ENCODE results near the gene TRIM26. TPM values are rescaled to one million over a fixed set of nuclear protein-coding genes. Genes with fewer than 3 reads are reported as not detected.
"Not testable (repeated sequence)": the region's sequence is repeated elsewhere in the genome, so short reads cannot be mapped to it uniquely, and the experiment has no call there.

TRIM26 gene
- total and polyA plus RNA-seq, 2 of the 13 experiments (the other 11 are each of a cell fraction or from before 2014, with no cell fraction given), result 27.1 to 38.7 TPM

GRCh38 chr6:30259140-30260035 is 46.2 kb upstream of the TRIM26 start (continued):
- no peak for TF ChIP-seq SP4 (CRISPR knock-in tag; IDR thresholded peaks at IDR 0.05)
- TF ChIP-seq SP5 (CRISPR knock-in tag; IDR thresholded peaks at IDR 0.05; ENCODE audit: borderline replicate concordance, low read depth), result peak; percentile 6; the same call in 1 of the 2 replicates
- TF ChIP-seq NFYB (CRISPR knock-in tag; IDR thresholded peaks at IDR 0.05), result peak; percentile 95
- TF ChIP-seq ZSCAN25 (CRISPR knock-in tag; IDR thresholded peaks at IDR 0.05), result peak; percentile 62; the same call in 1 of the 2 replicates
- peak; percentile 59; the same call in 1 of the 2 replicates for TF ChIP-seq CHCHD3 (CRISPR knock-in tag; IDR thresholded peaks at IDR 0.05)
- TF ChIP-seq CBX1 (IDR thresholded peaks at IDR 0.05; ENCODE audit: low read depth), result peak; percentile 12
- TF ChIP-seq CREM (IDR thresholded peaks at IDR 0.05), result peak; percentile 89
- no peak for TF ChIP-seq CREM (CRISPR knock-in tag; IDR thresholded peaks at IDR 0.05)
- TF ChIP-seq RFXAP (CRISPR knock-in tag; IDR thresholded peaks at IDR 0.05; ENCODE audit: borderline replicate concordance), result peak; percentile 100
- no peak for TF ChIP-seq DRAP1 (CRISPR knock-in tag; IDR thresholded peaks at IDR 0.05)
- TF ChIP-seq, protein P1, sequence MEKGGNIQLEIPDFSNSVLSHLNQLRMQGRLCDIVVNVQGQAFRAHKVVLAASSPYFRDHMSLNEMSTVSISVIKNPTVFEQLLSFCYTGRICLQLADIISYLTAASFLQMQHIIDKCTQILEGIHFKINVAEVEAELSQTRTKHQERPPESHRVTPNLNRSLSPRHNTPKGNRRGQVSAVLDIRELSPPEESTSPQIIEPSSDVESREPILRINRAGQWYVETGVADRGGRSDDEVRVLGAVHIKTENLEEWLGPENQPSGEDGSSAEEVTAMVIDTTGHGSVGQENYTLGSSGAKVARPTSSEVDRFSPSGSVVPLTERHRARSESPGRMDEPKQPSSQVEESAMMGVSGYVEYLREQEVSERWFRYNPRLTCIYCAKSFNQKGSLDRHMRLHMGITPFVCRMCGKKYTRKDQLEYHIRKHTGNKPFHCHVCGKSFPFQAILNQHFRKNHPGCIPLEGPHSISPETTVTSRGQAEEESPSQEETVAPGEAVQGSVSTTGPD (CRISPR knock-in tag; IDR thresholded peaks at IDR 0.05), result peak; percentile 38; the same call in 1 of the 2 replicates

- Histone ChIP-seq H2AFZ (ENCODE audit: low read length) (peak overlapping the region; percentile 69), H3K27me3 (ENCODE audit: control insufficient read depth in 1 of 2, insufficient read depth in 2 of 2, low read length in 2 of 2) (peaks cover 0 to 10% of the 10 kb centered on the region in 2 experiments; a peak in 3 of 5 replicates), H3K4me3 (replicated peaks in 1 of 3; ENCODE audit: insufficient read depth in 1 of 3, low read depth in 2 of 3, low read length in 3 of 3) (no peak overlapping the region), H3K9me3 (ENCODE audit: low read length) (no peaks in the 10 kb centered on the region), H3K79me2 (ENCODE audit: insufficient read depth, low read length) (no peaks in the 10 kb centered on the region), H3K4me2 (ENCODE audit: low read depth, low read length) (peak overlapping the region; percentile 41; the same call in 1 of the 2 replicates), H4K20me1 (ENCODE audit: insufficient read depth, low read length) (no peaks in the 10 kb centered on the region), H3K4me1 (ENCODE audit: insufficient read depth, low read length) (peaks cover 13% of the 10 kb centered on the region), H3K9ac (ENCODE audit: insufficient read depth, low read depth, low read length) (no peak overlapping the region), H3K36me3 (replicated peaks in 1 of 2; ENCODE audit: control insufficient read depth in 1 of 2, insufficient read depth in 2 of 2, low read length in 2 of 2) (no peaks in the 10 kb centered on the region), H3K27ac (ENCODE audit: extremely low read length, insufficient read depth, low read length) (no peak overlapping the region)
- POLR2A ChIA-PET, result interaction anchor here (1.7 kb wide), 1 partner anchor 30 kb away, joined by 6 read pairs; no protein-coding TSS in a partner anchor
- 12% methylated on average over 3 of the region's 3 CpGs for WGBS (ENCODE audit: low lambda C conversion rate)
- DNase-seq (ENCODE audit: low spot score) (no peak), FAIRE-seq (no peak), ATAC-seq (no peak)
- CTCF ChIA-PET (ENCODE audit: low intra/inter-chr PET ratio, low total read pairs), result no interaction called here
- in situ Hi-C loops (cut with HindIII; ENCODE audit: extremely low pct_ligation_motif_present, low pct_unique_long_range_greater_than_20kb), result no loop called here
- TF ChIP-seq THAP11 (CRISPR knock-in tag; IDR thresholded peaks at IDR 0.05), result no peak
- TF ChIP-seq HNRNPK (IDR thresholded peaks at IDR 0.05; ENCODE audit: low read depth, low read length, poor library complexity, severe bottlenecking), result peak; percentile 59
- intact Hi-C loops (cut with micrococcal nuclease; ENCODE audit: unreplicated experiment), result no loop called here
- no TSS peak for BruUV-seq (replicated peaks)
These were observed 45.0 kb upstream of the TRIM26 start for GRCh38 chr6:30258204-30258603.

GRCh38 chr6:30252417-30252816 is 39.2 kb upstream of the TRIM26 start:
- ATAC-seq; H3K9me3 ChIP-seq (ENCODE audit: low read length); H2AFZ ChIP-seq (ENCODE audit: low read length); DNase-seq (ENCODE audit: low spot score); H4K20me1 ChIP-seq (ENCODE audit: insufficient read depth, low read length); BruUV-seq (replicated peaks); H3K4me2 ChIP-seq (ENCODE audit: low read depth, low read length); H3K27me3 ChIP-seq (ENCODE audit: control insufficient read depth in 1 of 2, insufficient read depth in 2 of 2, low read length in 2 of 2); H3K79me2 ChIP-seq (ENCODE audit: insufficient read depth, low read length); H3K36me3 ChIP-seq (replicated peaks in 1 of 2; ENCODE audit: control insufficient read depth in 1 of 2, insufficient read depth in 2 of 2, low read length in 2 of 2); H3K4me1 ChIP-seq (ENCODE audit: insufficient read depth, low read length); CTCF ChIA-PET (ENCODE audit: low intra/inter-chr PET ratio, low total read pairs); H3K27ac ChIP-seq (ENCODE audit: extremely low read length, insufficient read depth, low read length); in situ Hi-C loops (cut with HindIII; ENCODE audit: extremely low pct_ligation_motif_present, low pct_unique_long_range_greater_than_20kb); POLR2A ChIA-PET; intact Hi-C loops (cut with micrococcal nuclease; ENCODE audit: unreplicated experiment); H3K4me3 ChIP-seq (replicated peaks in 1 of 3; ENCODE audit: insufficient read depth in 1 of 3, low read depth in 2 of 3, low read length in 3 of 3); FAIRE-seq; H3K9ac ChIP-seq (ENCODE audit: insufficient read depth, low read depth, low read length): not testable (repeated sequence)
- WGBS (ENCODE audit: low lambda C conversion rate), result 5% methylated on average over 1 of the region's 1 CpG
